DND-41 (cell line): ENCODE data around the gene ZNF622.

Source experiments
- CTCF ChIP-seq: IDR thresholded peaks from 2 replicates; pipeline ENCODE4 v1.5.1; 2012; ENCODE audit warnings: borderline replicate concordance, low read length, moderate library complexity, mild to moderate bottlenecking; ENCODE audit not compliant: poor library complexity, severe bottlenecking; ENCODE audit errors: extremely low read depth
- EZH2 ChIP-seq: IDR thresholded peaks from 3 replicates; pipeline ENCODE4 v1.6.1; 2012; ENCODE audit warnings: borderline replicate concordance, low read depth, mild to moderate bottlenecking, moderate library complexity, low read length, inconsistent platforms; ENCODE audit not compliant: severe bottlenecking

GRCh38 chr5:16489322-16489791 lies 23.8 kb upstream of the ZNF622 start:
- TF ChIP-seq CTCF (peak; percentile 58), EZH2 (no peak)
